NCI-H2227 (cell line): Measurements from ENCODE around the gene NSMF.

Source experiments
- DNase-seq: peaks from one replicate; lab custom pipeline; 2025; ENCODE audit not compliant: unreplicated experiment; lab: John Stamatoyannopoulos, UW

NSMF gene, protein sequence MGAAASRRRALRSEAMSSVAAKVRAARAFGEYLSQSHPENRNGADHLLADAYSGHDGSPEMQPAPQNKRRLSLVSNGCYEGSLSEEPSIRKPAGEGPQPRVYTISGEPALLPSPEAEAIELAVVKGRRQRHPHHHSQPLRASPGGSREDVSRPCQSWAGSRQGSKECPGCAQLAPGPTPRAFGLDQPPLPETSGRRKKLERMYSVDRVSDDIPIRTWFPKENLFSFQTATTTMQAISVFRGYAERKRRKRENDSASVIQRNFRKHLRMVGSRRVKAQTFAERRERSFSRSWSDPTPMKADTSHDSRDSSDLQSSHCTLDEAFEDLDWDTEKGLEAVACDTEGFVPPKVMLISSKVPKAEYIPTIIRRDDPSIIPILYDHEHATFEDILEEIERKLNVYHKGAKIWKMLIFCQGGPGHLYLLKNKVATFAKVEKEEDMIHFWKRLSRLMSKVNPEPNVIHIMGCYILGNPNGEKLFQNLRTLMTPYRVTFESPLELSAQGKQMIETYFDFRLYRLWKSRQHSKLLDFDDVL

GRCh38 chr9:137459152-137459600 is at the start of gene NSMF:
NSMF (minus strand) TSS chr9:137459334; CDS start chr9:137459102, 232 bp downstream.
- DNase-seq, result peak; percentile 94

DNA sequence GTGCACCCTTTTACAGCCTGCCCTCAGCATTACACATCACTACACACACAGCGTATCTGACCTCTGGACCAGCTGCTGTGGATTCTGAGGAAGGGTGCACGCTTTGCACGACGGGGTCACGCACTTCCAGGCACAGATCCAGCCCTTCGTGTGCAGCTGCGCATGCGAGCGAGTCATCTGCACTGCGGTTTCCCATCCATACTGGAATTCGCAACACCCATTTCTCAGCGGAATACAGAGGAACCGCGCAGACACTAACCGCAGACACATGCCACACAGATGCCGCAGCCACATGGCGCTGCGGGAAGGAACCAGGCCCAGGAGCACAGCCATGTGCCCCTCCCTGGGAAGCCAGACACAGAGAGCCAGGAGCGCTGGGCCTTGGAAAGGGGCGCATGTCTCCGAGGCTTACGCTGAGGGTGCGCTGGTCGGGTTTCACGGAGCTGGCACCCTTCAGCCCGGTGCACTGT is 47.6 kb upstream of the NSMF start:
- DNase-seq, result no peak

- DNase-seq, result no peak
Measured at GRCh38 chr9:137506274-137506673, 47.1 kb upstream of the NSMF start.

DNA sequence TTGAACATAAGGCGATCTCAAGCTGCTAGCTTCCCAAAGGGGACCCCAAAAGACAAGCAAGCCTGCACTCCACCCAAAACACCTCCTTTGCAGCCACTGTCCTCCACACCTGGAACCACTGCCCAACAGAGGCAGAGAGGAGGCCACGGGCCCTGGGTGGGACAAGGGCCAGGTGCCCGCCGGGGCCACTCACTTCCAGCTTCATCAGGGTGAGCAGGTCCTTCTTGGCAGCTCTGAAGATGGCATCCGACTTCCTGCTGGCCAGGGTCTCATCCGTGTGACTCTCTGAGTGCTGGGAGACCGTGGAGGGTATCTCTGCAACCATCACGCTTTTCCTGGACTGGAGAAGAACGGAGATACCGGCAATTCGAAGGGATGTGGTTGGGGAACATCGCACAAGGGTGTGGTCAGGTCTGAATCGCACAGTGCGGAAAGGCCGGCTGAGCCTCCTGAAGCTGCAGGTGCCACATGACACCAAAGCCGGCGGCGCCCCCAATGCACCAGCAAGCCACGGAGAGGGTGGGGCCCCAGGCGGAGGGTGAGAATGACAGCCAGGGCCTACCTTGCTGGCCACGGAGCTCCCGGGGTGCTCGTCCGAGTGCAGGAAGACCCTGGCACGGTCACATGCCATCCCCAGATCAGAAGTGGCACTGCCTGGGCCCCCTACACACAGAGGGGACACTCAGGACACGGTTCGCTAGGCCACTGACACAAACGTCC is 46.4 kb upstream of the NSMF start:
- DNase-seq, result no peak

- no peak for DNase-seq
Measured at GRCh38 chr9:137504432-137504777, 45.3 kb upstream of the NSMF start.

DNA sequence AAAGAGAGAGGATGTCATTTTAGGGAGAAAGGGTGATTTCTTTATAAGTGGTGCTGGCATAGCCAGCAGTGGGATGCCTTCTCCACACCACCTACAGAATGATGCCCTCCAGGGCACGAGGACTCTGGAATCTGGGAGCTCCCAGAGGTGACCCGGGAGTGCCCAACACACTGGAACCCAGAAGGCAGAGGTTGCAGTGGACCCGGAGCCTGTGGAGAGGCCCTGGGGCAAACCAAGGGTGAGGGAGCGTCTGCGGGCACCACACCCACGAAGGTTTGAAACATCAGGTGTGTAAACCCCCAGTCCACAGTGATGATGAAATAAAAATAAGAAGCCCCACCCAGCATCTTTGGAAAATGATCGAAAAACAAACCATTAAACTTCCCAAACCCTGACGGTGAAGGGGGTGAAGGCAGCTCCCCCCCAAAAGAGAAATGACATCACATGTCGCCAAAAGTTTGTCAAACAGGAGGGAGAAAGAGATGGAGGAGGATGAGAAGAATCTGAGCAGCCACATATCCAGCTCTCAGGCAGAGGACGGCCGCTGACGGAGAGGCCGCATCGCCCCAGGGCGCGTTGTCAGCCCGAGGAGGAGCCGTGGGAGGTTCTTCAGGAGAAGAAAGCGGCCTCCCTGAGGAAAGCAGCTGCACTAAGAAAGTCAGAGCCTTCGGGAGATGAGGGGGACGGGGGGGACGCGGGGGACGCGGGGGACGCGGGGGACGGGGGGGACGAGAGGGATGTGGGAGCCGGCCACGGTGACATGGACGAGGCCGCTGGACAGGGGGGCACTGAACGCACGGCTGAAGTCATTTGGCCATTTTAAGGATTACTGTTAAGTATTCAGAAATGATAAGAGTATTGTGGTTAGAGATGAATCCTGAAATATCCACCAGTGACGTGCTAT is 43.1 kb upstream of the NSMF start:
- DNase-seq, result peak; percentile 59

GRCh38 chr9:137501457-137501856 is 42.3 kb upstream of the NSMF start:
- DNase-seq, result no peak

DNA sequence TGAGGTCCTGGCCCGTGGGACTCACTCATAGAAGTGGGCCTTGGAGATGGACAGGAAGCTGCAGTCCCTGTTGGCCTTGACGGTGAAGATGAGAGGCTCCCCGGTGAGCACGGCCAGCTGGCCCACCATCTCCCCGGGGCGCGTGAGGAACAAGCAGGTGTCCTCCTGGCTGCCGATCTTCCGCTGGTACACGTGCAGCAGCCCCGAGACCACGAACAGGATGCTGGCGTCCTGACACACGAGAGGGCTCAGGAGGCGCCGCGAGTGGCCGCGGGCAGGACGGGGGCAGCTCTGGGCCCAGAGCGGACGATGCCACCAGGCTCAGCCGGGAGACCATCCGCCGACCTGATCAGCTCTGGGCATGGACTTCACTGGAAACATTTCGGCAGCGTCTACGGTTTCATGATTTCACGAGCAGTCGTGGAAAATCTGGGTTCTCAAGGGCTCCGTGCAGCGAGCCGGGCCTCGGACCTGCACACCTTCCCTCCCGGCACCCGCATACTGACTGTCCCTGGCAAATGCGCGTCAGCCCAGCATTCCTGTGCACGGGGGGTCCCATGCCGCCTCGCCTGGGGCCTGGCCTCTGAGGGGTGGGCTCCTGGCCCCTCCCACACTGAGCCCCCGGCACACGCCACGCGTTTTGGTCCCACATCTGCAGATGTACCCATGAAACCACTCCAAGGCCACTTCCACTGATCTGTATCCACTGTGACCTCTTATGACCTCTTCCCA is 41.7 kb upstream of the NSMF start:
- no peak for DNase-seq

- no peak for DNase-seq
Measured at GRCh38 chr9:137499858-137500661, 40.9 kb upstream of the NSMF start.

GRCh38 chr9:137499416-137499815 is 40.3 kb upstream of the NSMF start:
- DNase-seq, result no peak

DNA sequence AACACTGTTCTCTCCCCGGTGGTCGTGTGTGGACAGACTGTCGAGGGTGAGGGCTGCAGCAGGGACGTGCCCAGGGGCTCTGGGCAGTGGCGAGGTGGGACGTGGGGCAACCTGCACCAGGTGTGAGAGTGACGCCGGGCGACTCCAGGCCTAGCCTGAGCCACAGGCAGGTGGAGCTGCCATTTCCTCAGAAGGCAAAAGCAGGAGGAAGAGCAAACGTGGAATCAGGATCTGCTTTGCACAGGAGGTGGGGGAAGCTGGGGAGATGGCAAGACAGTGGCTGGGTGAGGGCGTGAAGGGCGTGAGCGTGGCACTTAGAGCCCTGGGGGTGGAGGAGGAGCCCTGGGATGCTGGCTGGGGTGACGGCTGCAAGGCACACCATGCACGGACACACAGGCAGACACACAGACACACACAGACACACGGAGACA is 39.6 kb upstream of the NSMF start:
- DNase-seq, result no peak

DNA sequence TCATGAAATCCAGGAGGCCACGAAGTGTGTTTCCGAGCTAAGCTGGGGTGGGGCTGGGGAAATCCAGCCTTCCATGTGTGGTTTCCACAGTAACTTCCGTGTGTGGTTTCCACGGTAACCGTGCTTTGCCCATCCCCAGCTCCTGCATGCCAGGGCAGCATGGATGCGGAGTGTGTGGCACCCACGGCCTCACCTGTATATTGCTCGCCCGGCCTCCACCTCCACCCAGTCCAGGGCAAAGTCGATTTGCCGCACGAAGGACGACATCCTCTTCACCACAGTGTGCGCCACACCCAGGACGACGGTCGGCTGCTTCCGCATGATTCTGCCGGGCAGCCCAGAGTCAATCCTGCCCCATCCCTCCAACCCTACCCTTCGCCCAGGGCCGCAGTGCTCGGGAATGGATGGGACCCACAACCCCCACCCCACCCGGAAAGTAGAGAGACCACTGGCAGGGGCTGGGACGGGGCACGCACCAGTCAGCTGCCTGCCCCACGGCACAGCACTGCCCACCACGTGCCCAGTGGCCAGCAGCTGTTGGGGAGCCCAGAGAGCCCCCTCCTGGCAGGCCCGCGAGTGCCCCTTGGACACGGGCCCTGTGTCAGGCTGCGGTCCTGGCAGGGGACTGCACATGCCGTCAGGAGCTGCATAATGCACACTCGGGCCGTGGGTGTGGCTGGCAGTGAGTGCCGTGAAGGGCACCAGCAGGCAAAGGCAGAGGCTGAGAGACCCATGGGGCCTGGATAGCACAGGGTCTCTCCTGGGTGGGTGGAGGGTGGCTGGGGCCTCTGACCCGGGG is 39.0 kb upstream of the NSMF start:
- no peak for DNase-seq

GRCh38 chr9:137496601-137497375 is 37.7 kb upstream of the NSMF start:
- DNase-seq, result no peak

GRCh38 chr9:137494550-137495351 is 35.6 kb upstream of the NSMF start:
- DNase-seq, result no peak

DNA sequence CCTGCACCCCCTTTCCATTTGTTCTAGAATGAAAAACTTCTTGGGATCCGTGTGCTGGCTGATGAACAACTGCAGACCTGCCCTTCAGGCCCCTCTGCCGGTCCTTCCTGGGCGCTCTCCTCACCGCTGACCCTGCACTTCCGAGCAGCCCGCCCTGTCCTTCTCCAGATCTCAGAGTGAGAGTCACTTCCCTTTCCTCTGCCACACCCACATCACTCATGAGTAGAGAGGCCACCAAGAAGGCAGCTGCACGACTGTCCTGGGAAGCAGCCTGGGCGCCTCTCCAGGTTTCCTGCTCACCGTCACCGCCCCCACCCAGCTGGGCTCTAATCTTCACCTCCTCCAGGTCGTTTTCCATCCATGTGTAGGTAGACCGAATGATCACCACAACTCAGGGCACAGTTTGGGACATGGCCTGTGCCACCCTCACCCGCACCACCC is 35.0 kb upstream of the NSMF start:
- no peak for DNase-seq

DNA sequence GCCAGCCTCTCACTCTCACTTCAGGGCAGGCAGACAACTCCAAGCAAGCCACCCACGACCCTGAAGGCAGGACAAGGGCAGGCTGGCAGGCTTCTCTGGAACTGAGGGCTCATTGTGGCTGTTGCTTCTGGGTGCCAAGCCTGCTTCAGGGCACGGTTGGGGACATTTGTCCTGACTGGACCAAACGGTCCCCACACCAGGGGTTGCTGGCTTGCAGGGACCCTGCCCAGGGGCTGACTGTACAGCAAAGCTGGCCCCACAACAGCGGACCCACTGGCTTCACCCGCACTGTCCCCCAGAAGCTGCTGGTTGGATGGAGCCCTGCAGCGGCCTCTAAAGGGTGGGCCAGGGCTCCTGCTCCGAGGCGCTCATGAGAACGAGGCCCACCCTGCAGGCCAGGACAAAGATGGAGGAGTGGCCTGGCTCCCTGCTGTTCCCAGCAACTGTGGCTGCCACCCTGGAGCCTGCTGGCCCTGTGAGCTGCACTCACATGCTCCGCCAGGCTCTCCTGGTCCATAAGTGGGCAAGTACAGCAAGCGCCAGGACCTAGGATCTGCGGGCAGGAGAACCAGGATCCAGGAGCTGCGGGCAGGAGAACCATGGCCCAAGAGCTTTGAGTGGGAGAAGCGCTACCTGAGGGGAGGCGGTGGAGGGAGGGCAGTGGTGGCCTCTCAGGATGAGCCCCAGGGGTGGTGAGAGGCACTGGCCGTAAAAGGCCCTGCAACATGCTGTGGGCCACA is 34.4 kb upstream of the NSMF start:
- DNase-seq, result no peak
